Muscle of arm (tissue), 12 donors: ENCODE results near the gene OSBPL10. TPM values are rescaled to one million over a fixed set of nuclear protein-coding genes. Genes with fewer than 3 reads are reported as not detected.

Source experiments
- DNase-seq: peaks from one replicate; pipeline ENCODE4 v3.0.0-alpha.2; 2013
- polyA plus RNA-seq, 12 donors: library from polyadenylated mRNA; unstranded; fragments of 120-200 nt; gene quantifications; one replicate each; pipeline ENCODE4 v1.2.1, GENCODE V29; 2013; ENCODE audit not compliant: insufficient read length in 12 of 12

The OSBPL10 gene
- polyA plus RNA-seq, 12 donors = 5.8 to 21.4 (median 11.3) TPM; not detected in 1

DNA sequence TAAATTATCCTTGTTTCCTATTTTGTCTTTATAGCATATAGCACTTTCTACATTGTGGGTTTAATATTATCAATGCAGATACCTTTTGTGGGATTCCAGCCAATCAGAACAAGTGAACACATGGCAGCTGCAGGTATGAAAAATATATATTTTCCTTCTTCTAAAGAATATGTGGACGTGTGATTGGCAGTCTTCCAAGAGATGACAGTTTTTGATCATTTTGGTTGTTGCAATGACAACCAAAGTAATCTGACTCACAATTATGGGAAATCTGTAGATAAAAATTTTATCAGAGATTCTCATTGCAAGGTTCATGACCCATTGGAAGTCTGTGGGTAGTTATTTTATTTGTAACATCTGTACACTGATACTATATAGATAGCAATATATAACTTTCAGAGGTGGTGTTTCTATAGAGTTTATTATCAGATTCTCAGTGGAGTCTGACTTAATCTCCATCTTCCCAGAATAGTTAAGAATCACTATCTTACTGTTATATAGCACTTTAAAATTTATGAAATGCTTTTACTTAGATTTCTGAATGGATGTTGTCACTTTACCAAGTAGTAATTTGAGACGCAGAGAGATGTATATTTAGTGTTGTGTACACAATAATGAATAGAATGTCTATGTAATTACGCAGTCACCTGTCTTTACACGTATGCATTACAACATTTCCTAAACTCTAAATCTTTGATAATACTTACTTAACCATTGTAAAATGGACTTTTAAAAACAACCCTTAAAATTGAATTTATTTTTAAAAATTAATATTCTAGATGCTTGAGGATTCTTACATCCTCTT is 365.8 kb downstream of the OSBPL10 start:
- DNase-seq = no peak

- no peak for DNase-seq
Observed at GRCh38 chr3:31614162-31614921, 366.7 kb downstream of the OSBPL10 start.

- no peak for DNase-seq
Observed at GRCh38 chr3:31613654-31614053, 367.4 kb downstream of the OSBPL10 start.

- no peak for DNase-seq
Observed at GRCh38 chr3:31613177-31613576, 367.9 kb downstream of the OSBPL10 start.

Other genes with a start within 250 kb of the OSBPL10 start
- gene ZNF860, start 488 bp upstream of the OSBPL10 start, polyA plus RNA-seq = 1 to 10 TPM in 3 of 12 donors, under 1 TPM in 7, not detected in 2; 0.43 to 2.3 (median 0.74) TPM
- 10 to 100 TPM in 11 of 12 donors, not detected in 1; 19.3 to 58.4 (median 41.3) TPM for gene GPD1L, start 125.4 kb upstream of the OSBPL10 start, polyA plus RNA-seq